A549 (cell line): ENCODE measurements around the gene RASA3.

Experiments used
- CTCF ChIP-seq: fragments of >200 bp; sonication (Bioruptor Twin); formaldehyde crosslinking; IDR thresholded peaks from 3 replicates; pipeline ENCODE4 v1.5.1; 2016
- FOSB ChIP-seq: fragments of 250-450 bp; sonication (Bioruptor Pico); IDR thresholded peaks from 2 replicates; pipeline ENCODE4 v1.5.0; 2020; ENCODE audit warnings: mild to moderate bottlenecking, moderate library complexity
- KDM1A ChIP-seq: fragments of 200-600 bp; sonication (generic); IDR thresholded peaks from 2 replicates; pipeline ENCODE4 v1.6.1; 2016; ENCODE audit warnings: low read depth, mild to moderate bottlenecking
- POLR2A ChIP-seq: IDR thresholded peaks from 2 replicates; pipeline ENCODE4 v1.6.1; 2012; ENCODE audit warnings: mild to moderate bottlenecking, low read length
- RARB ChIP-seq: fragments of 250-450 bp; sonication (Bioruptor Pico); IDR thresholded peaks from 2 replicates; pipeline ENCODE4 v1.8.0; 2021; ENCODE audit warnings: mild to moderate bottlenecking, moderate library complexity

GRCh38 chr13:114121496-114122126 is 10.8 kb downstream of the RASA3 start:
- TF ChIP-seq FOSB (CRISPR knock-in tag) (no peak), CTCF (no peak), RARB (CRISPR knock-in tag) (no peak), POLR2A (no peak), KDM1A (no peak)
